GM12878 (cell line): ENCODE measurements around the gene SERPINB3.

ENCODE experiments used
- ATF3 ChIP-seq: IDR thresholded peaks from 2 replicates; pipeline ENCODE4 v1.6.1; 2011; ENCODE audit warnings: low read depth, mild to moderate bottlenecking, low read length, moderate library complexity, borderline replicate concordance; ENCODE audit errors: extremely low read depth
- ELK1 ChIP-seq: IDR thresholded peaks from 2 replicates; pipeline ENCODE4 v1.6.1; 2012; ENCODE audit warnings: low read depth, low read length, improper control_type of control experiment
- EP300 ChIP-seq, 2 experiments: fragments of 150-350 bp in 1 of 2; IDR thresholded peaks; 2 replicates each; pipeline ENCODE4 v1.6.1; 2011 to 2012; ENCODE audit warnings: low read depth in 2 of 2, low read length in 2 of 2, borderline replicate concordance in 1 of 2, improper control_type of control experiment in 1 of 2, inconsistent platforms in 1 of 2; ENCODE audit not compliant: control insufficient read depth in 1 of 2
- HDGF ChIP-seq: fragments of 450-650 bp; IDR thresholded peaks from 2 replicates; pipeline ENCODE4 v1.6.1; 2016; ENCODE audit warnings: antibody characterized with exemption
- MYC ChIP-seq: IDR thresholded peaks from 2 replicates; pipeline ENCODE4 v1.6.1; 2011; ENCODE audit warnings: mild to moderate bottlenecking, low read length, moderate library complexity, inconsistent platforms; ENCODE audit not compliant: insufficient read depth, insufficient replicate concordance, insufficient read length, severe bottlenecking
- NBN ChIP-seq: fragments of 450-650 bp; IDR thresholded peaks from 2 replicates; pipeline ENCODE4 v1.6.1; 2016
- POLR2A ChIP-seq: IDR thresholded peaks from 2 replicates; pipeline ENCODE4 v1.6.1; 2011; ENCODE audit warnings: low read depth, mild to moderate bottlenecking, low read length
- YY1 ChIP-seq: IDR thresholded peaks from 2 replicates; pipeline ENCODE4 v1.6.1; 2011; ENCODE audit warnings: low read depth, mild to moderate bottlenecking, low read length
- ZNF274 ChIP-seq: IDR thresholded peaks from one replicate; pipeline ENCODE4 v1.8.0; 2011; ENCODE audit not compliant: insufficient read length, insufficient read depth
- TF ChIP-seq, protein P1 (sequence below): IDR thresholded peaks from 2 replicates; pipeline ENCODE4 v1.6.1; 2011; ENCODE audit warnings: low read depth, low read length, improper control_type of control experiment, borderline replicate concordance
- TF ChIP-seq, protein P2 (sequence below), 3 experiments: IDR thresholded peaks in 2 of 3; conservative IDR thresholded peaks in 1 of 3; 2 replicates each; pipeline ENCODE4 v1.5.1; 2011; ENCODE audit warnings: low read depth in 3 of 3, low read length in 3 of 3, mild to moderate bottlenecking in 3 of 3, control low read depth in 2 of 3, moderate library complexity in 2 of 3, inconsistent platforms in 1 of 3, mixed read lengths in 1 of 3; ENCODE audit not compliant: control insufficient read depth in 2 of 3, insufficient read depth in 1 of 3; ENCODE audit errors: extremely low read depth in 1 of 3

GRCh38 chr18:63624863-63625262 lies 36.8 kb downstream of the SERPINB3 start:
- TF ChIP-seq YY1 (no peak), ZNF274 (no peak), MYC (no peak), NBN (no peak), POLR2A (no peak), ATF3 (no peak), EP300 (IDR thresholded peaks at IDR 0.05; ENCODE audit: borderline replicate concordance in 1 of 2, control insufficient read depth in 1 of 2, low read depth in 2 of 2, low read length in 2 of 2) (no peak), ELK1 (no peak), HDGF (no peak)
- TF ChIP-seq, protein P1, sequence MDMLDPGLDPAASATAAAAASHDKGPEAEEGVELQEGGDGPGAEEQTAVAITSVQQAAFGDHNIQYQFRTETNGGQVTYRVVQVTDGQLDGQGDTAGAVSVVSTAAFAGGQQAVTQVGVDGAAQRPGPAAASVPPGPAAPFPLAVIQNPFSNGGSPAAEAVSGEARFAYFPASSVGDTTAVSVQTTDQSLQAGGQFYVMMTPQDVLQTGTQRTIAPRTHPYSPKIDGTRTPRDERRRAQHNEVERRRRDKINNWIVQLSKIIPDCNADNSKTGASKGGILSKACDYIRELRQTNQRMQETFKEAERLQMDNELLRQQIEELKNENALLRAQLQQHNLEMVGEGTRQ = no peak
- TF ChIP-seq, protein P2, sequence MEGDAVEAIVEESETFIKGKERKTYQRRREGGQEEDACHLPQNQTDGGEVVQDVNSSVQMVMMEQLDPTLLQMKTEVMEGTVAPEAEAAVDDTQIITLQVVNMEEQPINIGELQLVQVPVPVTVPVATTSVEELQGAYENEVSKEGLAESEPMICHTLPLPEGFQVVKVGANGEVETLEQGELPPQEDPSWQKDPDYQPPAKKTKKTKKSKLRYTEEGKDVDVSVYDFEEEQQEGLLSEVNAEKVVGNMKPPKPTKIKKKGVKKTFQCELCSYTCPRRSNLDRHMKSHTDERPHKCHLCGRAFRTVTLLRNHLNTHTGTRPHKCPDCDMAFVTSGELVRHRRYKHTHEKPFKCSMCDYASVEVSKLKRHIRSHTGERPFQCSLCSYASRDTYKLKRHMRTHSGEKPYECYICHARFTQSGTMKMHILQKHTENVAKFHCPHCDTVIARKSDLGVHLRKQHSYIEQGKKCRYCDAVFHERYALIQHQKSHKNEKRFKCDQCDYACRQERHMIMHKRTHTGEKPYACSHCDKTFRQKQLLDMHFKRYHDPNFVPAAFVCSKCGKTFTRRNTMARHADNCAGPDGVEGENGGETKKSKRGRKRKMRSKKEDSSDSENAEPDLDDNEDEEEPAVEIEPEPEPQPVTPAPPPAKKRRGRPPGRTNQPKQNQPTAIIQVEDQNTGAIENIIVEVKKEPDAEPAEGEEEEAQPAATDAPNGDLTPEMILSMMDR (IDR thresholded peaks at IDR 0.05 in 2 of 3, conservative IDR thresholded peaks at IDR 0.05 in 1 of 3; ENCODE audit: control insufficient read depth in 2 of 3, extremely low read depth in 1 of 3, insufficient read depth in 1 of 3, low read depth in 3 of 3, low read length in 3 of 3) = no peak
